ENCODE data around the gene PPP4R3B.
"Not testable (repeated sequence)": the region's sequence is repeated elsewhere in the genome, so short reads cannot be mapped to it uniquely, and the experiment has no call there.

The PPP4R3B gene

DNA sequence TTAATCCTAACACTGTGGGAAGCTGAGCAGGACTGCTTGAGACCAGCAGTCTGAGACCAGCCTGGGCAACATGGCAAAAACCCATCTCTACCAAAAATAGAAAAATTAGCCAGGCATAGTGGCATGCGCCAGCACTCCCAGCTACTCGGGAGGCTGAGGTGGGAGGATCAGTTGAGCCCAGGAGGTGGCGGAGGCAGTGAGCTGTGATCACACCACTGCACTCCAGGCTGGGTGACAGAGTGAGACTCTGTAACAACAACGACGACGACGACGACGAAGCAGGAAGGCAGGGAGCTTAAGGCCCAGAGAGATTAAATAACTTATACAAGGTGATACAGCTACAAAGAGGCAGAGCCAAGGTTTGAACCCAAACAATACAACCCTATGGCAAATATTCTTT lies 60.6 kb downstream of the PPP4R3B start:
- CTCF ChIA-PET: interaction anchor here (1.3 to 1.7 kb wide), 2 partner anchors 10 to 18 kb away, joined by 3 to 7 read pairs; no protein-coding TSS in a partner anchor
- POLR2A ChIA-PET: interaction anchor here (0.6 kb wide), 1 partner anchor 17 kb away, joined by 3 read pairs; no protein-coding TSS in a partner anchor
- no peak for DNase-seq (ENCODE audit: low read depth, low spot score)
- H3K4me3 ChIP-seq (ENCODE audit: low read depth, low read length): no peak overlapping the region
- no peak for TF ChIP-seq CTCF (IDR thresholded peaks at IDR 0.05; ENCODE audit: insufficient read depth, low read length, missing control alignments)

DNA sequence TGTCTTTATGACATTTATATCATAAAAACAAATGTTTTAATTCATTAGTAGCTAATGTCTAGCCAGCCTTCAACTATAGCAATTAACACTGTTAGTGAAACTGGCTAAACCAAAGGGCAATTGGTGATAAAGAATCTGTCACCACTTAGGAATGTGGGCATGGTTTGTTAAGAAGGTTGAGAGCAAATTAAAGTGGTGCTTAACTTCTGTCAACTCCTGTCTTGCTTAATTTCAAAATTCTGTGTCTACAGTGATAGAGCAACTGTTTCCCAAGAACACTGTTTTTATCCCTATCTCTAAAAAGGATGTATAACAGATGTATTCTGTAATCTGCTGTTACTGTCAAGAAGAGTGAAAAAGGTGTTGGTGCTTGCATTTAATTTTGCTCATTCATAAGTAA lies 61.4 kb downstream of the PPP4R3B start:
- ChIA-PET POLR2A (interaction anchor here (0.6 kb wide), 1 partner anchor 18 kb away, joined by 3 read pairs; no protein-coding TSS in a partner anchor), CTCF (interaction anchor here (1.3 to 1.7 kb wide), 2 partner anchors 11 to 17 kb away, joined by 3 to 7 read pairs; no protein-coding TSS in a partner anchor)
- DNase-seq (ENCODE audit: low read depth, low spot score): no peak

GRCh38 chr2:55553321-55553720 lies 64.1 kb downstream of the PPP4R3B start:
- H3K4me3 ChIP-seq (ENCODE audit: low read depth, low read length): no peak overlapping the region
- no peak for TF ChIP-seq CTCF (IDR thresholded peaks at IDR 0.05; ENCODE audit: insufficient read depth, low read length, missing control alignments)
- no peak for DNase-seq (ENCODE audit: low read depth, low spot score)
- ChIA-PET POLR2A (no interaction called here), CTCF (interaction anchor here (1.3 kb wide), 1 partner anchor 13 kb away, joined by 3 read pairs; no protein-coding TSS in a partner anchor)

More for the DNA sequence above, 61.4 kb downstream of the PPP4R3B start:
- TF ChIP-seq CTCF (IDR thresholded peaks at IDR 0.05; ENCODE audit: insufficient read depth, low read length, missing control alignments): no peak
- no peak overlapping the region for H3K4me3 ChIP-seq (ENCODE audit: low read depth, low read length)

DNA sequence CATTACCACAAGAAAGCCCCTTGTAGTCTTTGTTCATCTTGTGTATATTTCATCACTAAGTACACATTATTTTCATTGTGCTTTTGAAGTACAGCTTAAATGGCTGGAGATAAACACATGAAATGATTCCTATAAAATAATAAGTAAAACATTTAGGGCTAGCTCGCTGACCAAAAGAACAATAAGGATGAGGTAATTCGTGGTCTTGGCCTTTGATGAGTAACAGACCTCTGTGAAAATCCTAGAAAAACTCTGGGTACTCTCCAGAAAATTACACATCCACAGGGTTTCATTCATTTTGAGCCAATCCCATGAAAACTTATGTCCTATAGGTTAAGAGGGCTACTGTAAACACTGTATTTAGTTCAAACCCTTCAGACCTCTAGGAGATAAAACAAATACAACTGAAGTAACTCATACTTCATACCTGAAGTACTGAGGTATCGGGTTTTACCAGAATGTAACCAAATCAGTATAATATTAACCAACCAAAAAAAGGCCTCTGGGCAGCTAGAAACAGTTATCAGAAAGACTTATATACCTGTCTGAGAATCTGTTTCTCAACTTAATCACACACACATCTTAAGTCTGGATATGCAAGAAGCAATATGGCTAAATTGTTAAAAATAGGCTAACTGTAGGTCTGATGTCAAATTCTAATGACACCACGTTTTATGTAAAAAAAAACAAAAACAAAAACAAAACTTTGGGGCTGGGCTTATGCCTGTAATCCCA lies 66.9 kb downstream of the PPP4R3B start:
- H3K4me3 ChIP-seq (ENCODE audit: low read depth, low read length): no peak overlapping the region
- no peak for TF ChIP-seq CTCF (IDR thresholded peaks at IDR 0.05; ENCODE audit: insufficient read depth, low read length, missing control alignments)
- CTCF ChIA-PET: no interaction called here
- POLR2A ChIA-PET: no interaction called here
- DNase-seq (ENCODE audit: low read depth, low spot score): peak; percentile 16

GRCh38 chr2:55547679-55548078 lies 69.7 kb downstream of the PPP4R3B start:
- CTCF ChIA-PET; POLR2A ChIA-PET; H3K4me3 ChIP-seq (ENCODE audit: low read depth, low read length); DNase-seq (ENCODE audit: low read depth, low spot score): not testable (repeated sequence)

- POLR2A ChIA-PET: no interaction called here
- CTCF ChIA-PET: no interaction called here
- no peak for TF ChIP-seq CTCF (IDR thresholded peaks at IDR 0.05; ENCODE audit: insufficient read depth, low read length, missing control alignments)
- no peak for DNase-seq (ENCODE audit: low read depth, low spot score)
- H3K4me3 ChIP-seq (ENCODE audit: low read depth, low read length): no peak overlapping the region
Measured at GRCh38 chr2:55547001-55547400, 70.4 kb downstream of the PPP4R3B start.
